ELF-1 (cell line): Measurements from ENCODE around the gene MKNK1.

Experiments
- DNase-seq: peaks from one replicate; pipeline ENCODE4 v3.0.0-alpha.2; 2016; ENCODE audit warnings: low read depth, low spot score

Gene MKNK1

GRCh38 chr1:46543382-46543760, 60.7 kb downstream of the MKNK1 start:
- no peak for DNase-seq

GRCh38 chr1:46539972-46540371, 64.1 kb downstream of the MKNK1 start:
- no peak for DNase-seq

- peak; percentile 35 for DNase-seq
Observed at GRCh38 chr1:46538147-46538546, 65.9 kb downstream of the MKNK1 start.

- no peak for DNase-seq
Observed at GRCh38 chr1:46537651-46538050, 66.4 kb downstream of the MKNK1 start.

GRCh38 chr1:46536527-46536926, 67.5 kb downstream of the MKNK1 start:
- no peak for DNase-seq

- DNase-seq: no peak
Observed at GRCh38 chr1:46535063-46535462, 69.0 kb downstream of the MKNK1 start.

GRCh38 chr1:46533179-46533864, 70.7 kb downstream of the MKNK1 start:
- no peak for DNase-seq

GRCh38 chr1:46532498-46533178, 71.4 kb downstream of the MKNK1 start:
- no peak for DNase-seq

- no peak for DNase-seq
Observed at GRCh38 chr1:46532095-46532494, 72.0 kb downstream of the MKNK1 start.

DNA sequence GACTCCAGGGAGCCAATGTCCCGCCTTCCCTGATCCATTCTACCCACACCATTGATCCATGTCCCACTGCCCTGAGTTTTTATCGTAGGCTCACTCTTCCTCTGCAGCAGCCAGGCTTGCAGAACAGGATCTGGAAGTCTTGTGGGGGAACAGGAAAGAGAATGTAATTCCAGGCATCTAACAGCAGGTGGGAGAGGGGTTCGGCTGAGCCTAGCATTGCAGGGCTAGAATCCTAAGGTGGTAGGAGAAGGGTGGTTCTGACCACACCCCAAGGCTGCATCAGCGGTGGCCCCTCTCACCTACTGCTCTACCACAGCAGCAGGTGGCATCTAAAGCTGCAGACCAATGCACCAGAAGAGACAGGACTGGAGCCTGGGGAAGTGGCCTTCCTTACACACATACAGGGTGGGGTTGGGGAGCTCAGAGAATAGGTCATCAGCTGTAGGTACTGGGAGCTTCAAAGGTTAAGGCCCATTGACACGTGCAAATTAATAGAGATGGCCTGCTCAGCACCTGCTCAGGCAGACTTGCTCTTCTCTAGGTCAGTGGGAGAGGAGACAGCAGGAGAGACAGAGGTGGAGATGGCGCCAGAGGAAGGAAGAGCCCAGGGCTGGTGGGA, 73.2 kb downstream of the MKNK1 start:
- DNase-seq: no peak

- no peak for DNase-seq
Observed at GRCh38 chr1:46530311-46530710, 73.8 kb downstream of the MKNK1 start.

DNA sequence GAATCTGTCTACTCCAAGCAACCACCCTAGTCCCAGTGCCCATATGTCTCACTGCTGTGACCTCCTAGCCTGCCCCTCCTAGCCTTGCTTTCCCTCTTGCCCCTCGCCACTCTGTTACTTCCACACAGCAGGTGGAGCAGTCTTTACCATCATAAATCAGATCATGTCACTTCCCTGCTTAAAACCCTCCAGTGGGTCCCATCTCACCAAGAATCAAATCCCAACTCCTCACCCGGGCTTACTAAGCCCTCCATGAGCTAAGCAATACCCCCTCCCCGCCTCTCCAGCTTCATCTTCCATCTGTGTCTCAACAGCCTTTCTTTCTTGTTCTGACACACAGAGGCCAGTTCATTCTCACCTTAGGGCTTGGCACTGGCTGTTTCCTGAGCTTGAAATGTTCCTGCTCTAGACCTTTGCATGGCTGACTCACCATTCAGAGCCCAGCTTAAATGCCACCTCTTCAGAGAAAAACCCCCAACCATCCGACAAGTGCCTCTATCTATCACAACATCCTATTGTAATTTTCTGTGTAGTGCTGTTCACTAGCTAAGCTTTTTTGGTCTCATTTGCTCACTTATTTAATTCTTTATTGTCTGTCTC, 74.9 kb downstream of the MKNK1 start:
- DNase-seq: no peak

DNA sequence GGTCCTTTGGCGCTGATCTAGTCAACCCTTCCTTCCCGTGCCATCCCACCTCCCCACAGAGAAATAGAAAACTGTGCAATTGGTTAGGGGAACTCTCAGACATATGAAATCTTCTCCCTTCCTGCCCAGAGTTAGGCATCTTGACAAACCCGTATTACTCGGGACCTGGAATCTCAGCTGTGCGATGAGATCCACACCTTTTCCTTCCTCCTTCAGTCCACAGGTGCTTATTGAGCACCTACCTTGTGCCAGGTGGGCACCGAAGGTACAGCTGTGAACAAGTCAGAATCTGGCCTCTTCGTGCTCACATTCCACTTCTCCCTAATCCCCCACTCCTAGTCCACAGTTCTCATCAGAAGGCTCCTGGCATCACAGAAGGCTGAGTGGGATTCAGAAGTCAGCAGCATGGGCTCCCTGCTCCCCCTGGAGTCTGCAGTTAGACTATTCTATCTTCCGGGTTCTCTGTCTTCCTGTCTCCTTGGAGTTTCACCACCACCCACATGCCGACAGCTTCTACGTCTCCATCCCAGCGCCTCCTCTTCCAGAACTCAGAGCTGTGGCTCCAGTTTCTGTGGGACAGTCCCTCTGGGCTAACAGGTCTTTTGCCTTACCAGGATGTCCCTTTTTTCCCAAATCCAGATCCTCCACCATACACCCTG, 75.6 kb downstream of the MKNK1 start:
- peak; percentile 34 for DNase-seq

- peak; percentile 91 for DNase-seq
Observed at GRCh38 chr1:46527474-46528296, 76.4 kb downstream of the MKNK1 start.

GRCh38 chr1:46526691-46527291, 77.3 kb downstream of the MKNK1 start:
- peak; percentile 64 for DNase-seq

- no peak for DNase-seq
Observed at GRCh38 chr1:46526013-46526690, 77.9 kb downstream of the MKNK1 start.

DNA sequence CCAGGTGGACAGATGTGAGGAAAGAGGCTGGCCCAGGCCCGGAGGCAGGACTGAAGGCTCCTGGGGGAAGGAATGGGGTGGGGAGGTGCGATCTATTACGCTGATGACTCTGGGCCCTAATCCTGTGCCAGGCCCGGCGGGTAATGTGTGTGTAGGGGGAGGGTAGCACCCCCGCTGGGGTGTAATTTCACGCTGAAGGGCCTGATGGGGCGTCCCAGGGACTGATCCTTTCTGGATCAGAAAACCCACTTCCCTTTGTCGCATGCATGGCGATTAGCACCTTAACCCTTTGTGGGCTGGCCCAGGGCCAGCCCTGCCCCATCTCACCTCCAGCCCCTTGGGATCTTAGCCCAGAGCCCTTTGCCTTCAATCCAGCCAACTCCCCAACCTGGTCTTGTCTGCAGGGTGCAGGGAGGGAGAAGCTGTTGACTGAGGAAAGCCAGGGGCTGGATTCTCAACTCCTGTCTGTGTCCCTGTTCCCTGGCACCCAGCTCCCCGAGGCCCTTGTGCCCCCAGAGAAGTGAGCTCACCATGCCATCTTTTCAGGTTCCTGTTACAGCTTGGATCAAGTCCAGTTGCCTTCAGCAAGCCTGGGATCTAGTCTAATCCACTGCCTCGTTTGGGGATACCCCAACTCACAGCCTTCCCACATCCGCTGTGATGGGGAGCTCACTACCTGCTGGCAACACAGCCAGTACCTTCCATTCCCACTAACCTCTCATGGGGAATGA, 78.7 kb downstream of the MKNK1 start:
- peak; percentile 37 for DNase-seq

GRCh38 chr1:46524843-46525242, 79.2 kb downstream of the MKNK1 start:
- no peak for DNase-seq
